ENCODE measurements around the gene DDRGK1.

GRCh38 chr20:3222635-3223600 is 18.4 kb upstream of the DDRGK1 start:
- TF ChIP-seq YY1 (IDR thresholded peaks at IDR 0.05; ENCODE audit: insufficient read depth, insufficient read length) (no peak), ZNF274 (IDR thresholded peaks at IDR 0.05; ENCODE audit: low read depth, low read length) (no peak), SUZ12 (IDR thresholded peaks at IDR 0.05; ENCODE audit: extremely low read depth, insufficient read depth, insufficient read length) (no peak)
